ENCODE results near the gene TNFRSF17. TPM values are rescaled to one million over a fixed set of nuclear protein-coding genes. Genes with fewer than 3 reads are reported as not detected.

TNFRSF17 gene
- total and polyA plus RNA-seq, 2 of the 13 experiments (the other 11 are each of a cell fraction or from before 2014, with no cell fraction given): not detected

GRCh38 chr16:11916524-11917285, 48.3 kb upstream of the TNFRSF17 start (continued):
- TF ChIP-seq FOXA1 (IDR thresholded peaks at IDR 0.05): no peak
- TF ChIP-seq FOXA1 (CRISPR knock-in tag; IDR thresholded peaks at IDR 0.05): peak; percentile 82
- TF ChIP-seq CTCF (CRISPR knock-in tag; IDR thresholded peaks at IDR 0.05): no peak
- no peak for TF ChIP-seq EED (CRISPR knock-in tag; IDR thresholded peaks at IDR 0.05)
- TF ChIP-seq ZC3H4 (CRISPR knock-in tag; IDR thresholded peaks at IDR 0.05; ENCODE audit: borderline replicate concordance): no peak
- no peak for TF ChIP-seq ZMYM4 (CRISPR knock-in tag; IDR thresholded peaks at IDR 0.05)
- TF ChIP-seq RXRB (CRISPR knock-in tag; IDR thresholded peaks at IDR 0.05; ENCODE audit: borderline replicate concordance): peak; percentile 70; the same call in 1 of the 2 replicates
- TF ChIP-seq TEF (CRISPR knock-in tag; IDR thresholded peaks at IDR 0.05): 0 out of 2 replicates have a peak, but pooled peaks have one; percentile 33
- no peak for TF ChIP-seq ZNF788 (CRISPR knock-in tag; IDR thresholded peaks at IDR 0.05; ENCODE audit: borderline replicate concordance)
- TF ChIP-seq ARID5B (CRISPR knock-in tag; IDR thresholded peaks at IDR 0.05): peak; percentile 64; the same call in 1 of the 2 replicates
- no peak for TF ChIP-seq ZNF335 (CRISPR knock-in tag; IDR thresholded peaks at IDR 0.05)
- TF ChIP-seq PAXIP1 (CRISPR knock-in tag; conservative IDR thresholded peaks at IDR 0.05): peak; percentile 64
- TF ChIP-seq ZNF512B (CRISPR knock-in tag; IDR thresholded peaks at IDR 0.05; ENCODE audit: borderline replicate concordance): no peak; the same call in 1 of the 2 replicates
- no peak for TF ChIP-seq WIZ (CRISPR knock-in tag; IDR thresholded peaks at IDR 0.05)
- TF ChIP-seq ZNF703 (CRISPR knock-in tag; IDR thresholded peaks at IDR 0.05; ENCODE audit: borderline replicate concordance): no peak

Data from HepG2 (cell line).